NCI-H345 (cell line): ENCODE measurements around the gene MTCH2.
"Not testable (repeated sequence)": the region's sequence is repeated elsewhere in the genome, so short reads cannot be mapped to it uniquely, and the experiment has no call there.

ENCODE experiments used
- DNase-seq: peaks from one replicate; lab custom pipeline; 2025; lab: John Stamatoyannopoulos, UW

The MTCH2 gene

GRCh38 chr11:47642099-47642855 lies at the start of gene MTCH2:
Gene MTCH2 (minus strand): TSS chr11:47642559. CDS start chr11:47642465, 94 bp downstream.
- peak; percentile 97 for DNase-seq

GRCh38 chr11:47691979-47692378 lies 49.6 kb upstream of the MTCH2 start:
- DNase-seq, result no peak

DNA sequence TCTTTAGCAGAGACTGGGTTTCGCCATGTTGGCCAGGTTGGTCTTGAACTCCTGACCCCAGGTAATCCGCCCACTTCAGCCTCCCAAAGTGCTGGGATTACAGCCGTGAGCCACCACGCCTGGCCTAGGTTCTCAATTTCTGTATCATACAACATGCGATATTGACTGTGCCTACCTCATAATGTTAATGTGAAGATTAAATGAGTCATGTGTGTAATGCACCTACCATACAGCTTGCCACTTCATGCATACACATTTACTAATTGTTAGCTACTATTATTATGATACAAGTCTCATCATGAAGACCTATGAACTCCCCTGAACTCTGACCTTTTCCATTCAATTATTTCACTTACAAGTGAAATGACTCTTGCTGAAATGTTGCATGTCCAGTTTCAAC lies 47.1 kb upstream of the MTCH2 start:
- no peak for DNase-seq

DNA sequence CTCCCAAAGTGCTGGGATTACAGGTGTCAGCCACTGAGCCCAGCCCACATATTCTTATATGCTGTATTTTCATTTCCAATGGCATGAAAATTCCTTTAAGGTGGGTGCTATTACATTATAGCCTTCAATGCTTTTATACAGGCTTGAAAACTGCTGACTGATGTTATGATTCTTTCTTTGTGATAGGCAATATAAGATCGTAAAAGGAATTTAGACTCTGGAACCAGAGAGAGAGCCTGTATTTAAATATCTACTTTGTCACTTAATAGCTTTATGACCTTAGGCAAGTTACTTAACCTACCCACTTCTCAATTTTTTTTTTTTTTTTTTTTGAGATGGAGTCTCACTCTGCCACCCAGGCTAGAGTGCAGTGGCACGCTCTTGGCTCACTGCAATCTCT lies 46.6 kb upstream of the MTCH2 start:
- DNase-seq, result no peak

- no peak for DNase-seq
Observed at GRCh38 chr11:47688111-47688510, 45.8 kb upstream of the MTCH2 start.

GRCh38 chr11:47686704-47687103 lies 44.3 kb upstream of the MTCH2 start:
- not testable (repeated sequence) for DNase-seq

DNA sequence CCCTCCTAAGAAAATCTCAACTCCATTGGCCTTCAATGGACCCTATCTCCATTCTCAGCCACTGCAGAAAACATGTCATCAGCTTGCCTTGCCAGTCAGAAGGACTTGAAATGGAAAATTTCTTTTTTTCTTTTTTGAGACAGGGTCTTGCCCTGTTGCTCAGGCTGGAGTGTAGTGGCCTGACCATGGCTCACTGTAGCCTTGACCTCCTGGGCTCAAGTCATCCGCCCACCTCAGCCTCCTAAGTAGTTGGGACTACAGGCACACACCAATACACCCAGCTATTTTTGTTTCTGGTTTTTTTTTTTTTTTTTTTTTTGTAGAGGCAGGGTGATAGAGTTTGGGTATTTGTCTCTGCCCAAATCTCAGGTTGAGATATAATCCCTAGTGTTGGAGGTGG lies 43.8 kb upstream of the MTCH2 start:
- no peak for DNase-seq

DNA sequence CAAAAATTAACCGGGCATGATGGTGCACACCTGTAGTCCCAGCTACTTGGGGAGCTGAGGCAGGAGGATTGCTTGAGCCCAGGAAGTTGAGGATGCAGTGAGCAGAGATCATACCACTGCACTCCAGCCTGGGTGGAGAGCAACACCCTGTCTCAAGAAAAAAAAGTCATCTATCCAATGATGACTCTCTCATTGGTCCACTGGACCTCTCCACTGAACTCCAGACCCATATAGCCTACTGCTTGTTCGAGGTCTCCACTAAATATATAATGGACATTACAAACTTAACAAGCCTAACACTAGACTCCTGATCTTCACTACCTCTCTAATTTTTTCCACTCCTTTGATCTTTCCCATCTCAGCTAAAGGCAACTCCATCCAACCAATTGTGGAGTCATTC lies 33.5 kb upstream of the MTCH2 start:
- DNase-seq, result no peak

DNA sequence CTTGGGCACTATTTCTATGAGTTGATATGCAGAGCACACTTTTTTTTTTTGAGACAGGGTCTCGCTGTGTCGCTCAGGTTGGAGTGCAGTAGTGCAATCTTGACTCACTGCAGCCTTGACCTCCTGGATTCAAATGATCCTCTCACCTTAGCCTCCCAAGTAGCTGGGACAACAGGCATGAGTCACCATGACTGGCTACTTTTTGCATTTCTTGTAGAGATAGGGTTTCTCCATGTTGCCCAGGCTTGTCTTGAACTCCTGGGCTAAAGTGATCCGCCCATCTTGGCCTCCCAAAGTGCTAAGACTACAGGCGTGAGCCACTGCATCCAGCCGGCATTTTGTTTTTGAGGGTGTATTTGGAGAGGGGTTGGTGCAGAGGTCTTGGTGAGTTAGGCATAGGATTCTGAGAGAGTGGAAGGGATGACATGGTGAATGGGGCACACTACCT lies 29.9 kb upstream of the MTCH2 start:
- no peak for DNase-seq

DNA sequence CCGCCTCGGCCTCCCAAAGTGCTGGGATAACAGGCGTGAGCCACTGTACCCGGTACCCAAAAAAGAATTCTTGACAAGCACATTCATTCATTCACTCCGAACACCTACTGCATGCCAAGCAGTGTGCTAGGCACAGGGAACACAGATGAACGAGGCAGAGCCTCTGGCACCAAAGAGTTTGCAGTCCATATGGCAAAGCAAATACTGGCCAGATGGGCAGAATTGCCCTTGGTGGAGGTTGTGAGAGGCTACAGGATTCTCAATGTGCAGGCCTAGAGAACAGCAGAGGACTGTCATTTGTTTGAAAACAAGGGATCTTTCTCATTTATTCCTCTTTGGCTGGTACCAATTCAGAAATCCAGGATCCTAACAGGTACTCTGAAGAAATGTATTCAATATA lies 27.5 kb upstream of the MTCH2 start:
- no peak for DNase-seq

DNA sequence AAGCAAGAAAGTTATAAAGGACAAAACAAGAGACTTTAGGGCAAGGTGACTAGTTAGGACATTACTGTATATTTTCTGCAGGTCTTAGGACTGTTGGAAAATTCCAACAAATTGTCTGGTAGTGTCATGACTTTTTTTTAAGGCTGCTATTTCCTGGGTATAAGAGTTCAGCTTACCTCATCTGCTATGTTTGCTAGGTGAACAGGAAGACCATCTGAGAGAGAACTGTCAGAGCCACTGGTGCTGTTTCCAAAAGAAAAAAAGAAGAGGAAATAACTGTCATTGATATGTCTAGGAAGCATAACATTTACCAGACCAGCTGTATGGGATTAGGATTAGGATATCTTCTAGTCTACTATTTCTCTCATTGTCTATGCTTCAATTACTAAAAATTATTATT lies 26.3 kb upstream of the MTCH2 start:
- DNase-seq, result no peak

- no peak for DNase-seq
Observed at GRCh38 chr11:47667555-47667954, 25.2 kb upstream of the MTCH2 start.

- DNase-seq, result no peak
Observed at GRCh38 chr11:47667135-47667534, 24.8 kb upstream of the MTCH2 start.

DNA sequence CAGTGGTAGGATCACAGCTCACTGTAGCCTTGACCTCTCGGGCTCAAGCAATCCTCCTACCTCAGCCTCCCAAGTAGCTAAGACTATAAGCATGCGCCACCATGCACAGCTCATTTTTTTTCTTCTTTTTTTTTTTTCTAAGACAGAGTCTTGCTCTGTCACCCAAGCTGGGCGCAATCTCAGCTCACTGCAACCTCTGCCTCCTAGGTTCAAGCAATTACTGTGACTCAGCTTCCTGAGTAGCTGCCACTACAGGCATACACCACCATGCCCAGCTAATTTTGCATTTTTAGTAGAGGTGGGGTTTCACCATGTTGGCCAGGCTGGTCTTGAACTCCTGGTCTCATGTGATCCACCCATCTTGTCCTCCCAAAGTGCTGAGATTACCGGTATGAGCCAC lies 22.6 kb upstream of the MTCH2 start:
- DNase-seq, result not testable (repeated sequence)

DNA sequence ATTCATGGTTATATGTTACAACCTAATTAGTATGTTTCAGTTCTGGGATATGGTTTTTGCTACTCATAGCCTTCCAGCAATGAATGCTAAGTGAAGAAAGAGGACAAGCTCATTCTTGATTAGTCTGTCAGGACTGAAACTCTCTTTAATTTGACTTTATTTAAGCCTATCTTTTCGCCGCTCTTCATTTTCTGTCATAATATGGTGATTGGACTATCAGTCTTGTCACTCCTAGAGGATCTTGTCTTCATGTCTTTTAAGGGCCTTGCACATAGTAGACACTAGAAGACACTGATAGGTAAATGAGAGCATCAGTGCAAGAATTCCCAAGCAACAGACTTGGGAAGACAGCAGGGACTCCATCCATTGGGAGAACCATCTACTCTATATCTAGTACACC lies 18.9 kb upstream of the MTCH2 start:
- no peak for DNase-seq

- no peak for DNase-seq
Observed at GRCh38 chr11:47659276-47659675, 16.9 kb upstream of the MTCH2 start.

DNA sequence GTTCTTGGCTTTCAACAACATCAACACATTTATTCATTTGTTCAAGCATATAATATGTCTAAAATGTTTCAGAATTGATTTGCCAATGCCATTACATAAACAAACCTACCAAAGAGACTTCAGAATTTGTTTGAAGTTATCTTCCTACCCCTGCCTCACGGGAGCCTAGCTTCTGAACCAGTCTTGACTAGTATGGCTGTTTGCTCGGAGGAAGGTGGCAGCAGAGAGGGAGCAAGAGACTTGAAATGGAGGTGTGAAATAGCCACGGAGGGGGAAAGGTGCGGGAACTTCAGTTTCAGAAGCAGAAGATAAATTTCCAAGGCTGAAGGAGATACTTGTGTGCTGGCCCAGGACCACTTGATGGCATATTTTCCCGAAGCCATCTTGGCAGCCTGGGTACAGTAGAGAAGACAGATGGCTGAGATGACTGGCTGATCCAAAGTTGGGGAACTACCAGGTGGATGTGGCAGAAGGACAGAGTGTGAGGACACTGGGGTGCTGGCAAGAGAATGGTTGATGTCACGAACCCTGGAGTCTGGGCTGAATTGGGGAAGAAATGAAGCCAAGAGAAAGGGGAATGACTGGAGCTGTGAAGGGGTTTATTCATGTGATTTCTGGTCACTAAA lies 14.0 kb upstream of the MTCH2 start:
- no peak for DNase-seq

- DNase-seq, result no peak
Observed at GRCh38 chr11:47651818-47652469, 9.6 kb upstream of the MTCH2 start.

- no peak for DNase-seq
Observed at GRCh38 chr11:47649276-47649675, 6.9 kb upstream of the MTCH2 start.

- DNase-seq, result no peak
Observed at GRCh38 chr11:47646019-47646418, 3.7 kb upstream of the MTCH2 start.

GRCh38 chr11:47645500-47645899 lies 3.1 kb upstream of the MTCH2 start:
- no peak for DNase-seq

GRCh38 chr11:47641600-47642098 lies 710 bp downstream of the MTCH2 start:
- DNase-seq, result no peak

GRCh38 chr11:47640506-47640905 lies 1.9 kb downstream of the MTCH2 start:
- not testable (repeated sequence) for DNase-seq
